ENCODE data around the gene AQP9. TPM values are rescaled to one million over a fixed set of nuclear protein-coding genes. Genes with fewer than 3 reads are reported as not detected.
"Not testable (repeated sequence)": the region's sequence is repeated elsewhere in the genome, so short reads cannot be mapped to it uniquely, and the experiment has no call there.

Gene AQP9
- total and polyA plus RNA-seq, 11 donors, result 0.11 to 17.7 (median 0.96) TPM

DNA sequence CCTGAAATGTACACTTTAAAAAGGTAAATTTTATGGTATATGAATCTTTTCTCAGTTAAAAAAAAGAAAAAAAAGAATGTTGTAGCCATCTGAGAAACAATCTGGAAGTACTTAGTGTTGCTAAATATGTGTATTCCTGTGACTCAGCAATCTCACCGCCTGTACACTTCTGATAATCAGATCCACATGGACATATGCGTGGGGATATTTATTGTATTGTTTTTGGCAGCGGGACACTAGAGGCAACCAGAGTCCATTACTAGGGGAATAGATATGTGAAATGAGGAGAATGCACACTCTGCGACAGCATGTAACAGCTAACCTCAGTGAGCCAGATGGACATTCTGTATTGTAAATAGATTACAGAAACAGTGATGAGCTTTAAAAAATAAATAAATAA is 65.4 kb downstream of the AQP9 start:
- Histone ChIP-seq H3K27ac (no peak overlapping the region), H3K9me3 (no peaks in the 10 kb centered on the region), H3K36me3 (no peaks in the 10 kb centered on the region), H3K4me3 (no peak overlapping the region), H3K4me1 (peaks cover 0 to 10% (median 0%) of the 10 kb centered on the region in 12 donors), H3K27me3 (no peaks in the 10 kb centered on the region)
- TF ChIP-seq POLR2A (IDR thresholded peaks at IDR 0.05), result no peak
- TF ChIP-seq, protein P1, sequence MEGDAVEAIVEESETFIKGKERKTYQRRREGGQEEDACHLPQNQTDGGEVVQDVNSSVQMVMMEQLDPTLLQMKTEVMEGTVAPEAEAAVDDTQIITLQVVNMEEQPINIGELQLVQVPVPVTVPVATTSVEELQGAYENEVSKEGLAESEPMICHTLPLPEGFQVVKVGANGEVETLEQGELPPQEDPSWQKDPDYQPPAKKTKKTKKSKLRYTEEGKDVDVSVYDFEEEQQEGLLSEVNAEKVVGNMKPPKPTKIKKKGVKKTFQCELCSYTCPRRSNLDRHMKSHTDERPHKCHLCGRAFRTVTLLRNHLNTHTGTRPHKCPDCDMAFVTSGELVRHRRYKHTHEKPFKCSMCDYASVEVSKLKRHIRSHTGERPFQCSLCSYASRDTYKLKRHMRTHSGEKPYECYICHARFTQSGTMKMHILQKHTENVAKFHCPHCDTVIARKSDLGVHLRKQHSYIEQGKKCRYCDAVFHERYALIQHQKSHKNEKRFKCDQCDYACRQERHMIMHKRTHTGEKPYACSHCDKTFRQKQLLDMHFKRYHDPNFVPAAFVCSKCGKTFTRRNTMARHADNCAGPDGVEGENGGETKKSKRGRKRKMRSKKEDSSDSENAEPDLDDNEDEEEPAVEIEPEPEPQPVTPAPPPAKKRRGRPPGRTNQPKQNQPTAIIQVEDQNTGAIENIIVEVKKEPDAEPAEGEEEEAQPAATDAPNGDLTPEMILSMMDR (IDR thresholded peaks at IDR 0.05), result no peak
- intact Hi-C loops (cut with DNase I), result no loop called here
- WGBS, 4 donors, result 44 to 52% (median 49%) methylated on average over 4 of the region's 4 CpGs
- ATAC-seq, result peak in 1 of 4 donors; percentile 64
- DNase-seq, result no peak

DNA sequence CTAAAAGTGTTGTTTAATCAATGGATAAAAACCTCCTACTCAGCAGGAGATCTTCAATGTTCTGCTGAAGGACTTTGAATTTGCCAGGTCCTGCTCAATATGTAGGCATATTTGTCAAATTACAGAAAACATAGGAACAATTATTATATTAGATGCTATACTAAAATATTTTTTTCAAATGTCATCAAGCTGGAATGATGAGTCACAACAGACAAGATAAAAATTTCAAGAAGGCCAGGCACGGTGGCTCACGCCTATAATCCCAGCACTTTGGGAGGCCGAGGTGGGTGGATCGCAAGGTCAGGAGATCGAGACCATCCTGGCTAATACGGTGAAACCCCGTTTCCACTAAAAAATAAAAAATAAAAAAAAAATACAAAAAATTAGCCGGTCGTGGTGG is 68.0 kb downstream of the AQP9 start:
- Histone ChIP-seq H3K27ac (no peak overlapping the region), H3K4me3 (no peak overlapping the region), H3K9me3 (no peaks in the 10 kb centered on the region), H3K4me1 (peaks cover 0 to 13% (median 0%) of the 10 kb centered on the region in 12 donors), H3K27me3 (no peaks in the 10 kb centered on the region), H3K36me3 (no peaks in the 10 kb centered on the region)
- TF ChIP-seq, protein P1 (IDR thresholded peaks at IDR 0.05), result no peak
- TF ChIP-seq POLR2A (IDR thresholded peaks at IDR 0.05), result no peak
- DNase-seq (no peak), ATAC-seq (no peak)
- intact Hi-C loops (cut with DNase I), result no loop called here
- 88 to 91% (median 91%) methylated on average over 9 of the region's 9 CpGs for WGBS, 4 donors

DNA sequence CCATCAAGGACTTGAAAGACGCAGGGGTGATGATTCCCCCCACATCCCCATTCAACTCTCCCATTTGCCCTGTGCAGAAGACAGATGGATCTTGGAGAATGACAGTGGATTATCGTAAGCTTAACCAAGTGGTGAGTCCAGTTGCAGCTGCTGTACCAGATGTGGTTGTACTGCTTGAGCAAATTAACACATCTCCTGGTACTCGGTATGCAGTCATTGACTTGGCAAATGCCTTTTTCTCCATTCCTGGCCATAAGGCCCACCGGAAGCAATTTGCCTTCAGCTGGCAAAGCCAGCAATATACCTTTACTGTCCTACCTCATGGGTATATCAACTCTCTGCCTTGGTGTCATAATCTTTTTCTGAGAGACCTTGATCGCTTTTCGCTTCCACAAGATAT is 70.0 kb downstream of the AQP9 start:
- H3K27ac ChIP-seq; DNase-seq; H3K36me3 ChIP-seq; ATAC-seq; H3K4me3 ChIP-seq; intact Hi-C loops (cut with DNase I); H3K9me3 ChIP-seq; H3K27me3 ChIP-seq: not testable (repeated sequence)
- H3K4me1 ChIP-seq, result peaks cover 0 to 19% (median 2%) of the 10 kb centered on the region in 12 donors
- 94 to 99% (median 97%) methylated on average over 6 of the region's 6 CpGs for WGBS, 4 donors

DNA sequence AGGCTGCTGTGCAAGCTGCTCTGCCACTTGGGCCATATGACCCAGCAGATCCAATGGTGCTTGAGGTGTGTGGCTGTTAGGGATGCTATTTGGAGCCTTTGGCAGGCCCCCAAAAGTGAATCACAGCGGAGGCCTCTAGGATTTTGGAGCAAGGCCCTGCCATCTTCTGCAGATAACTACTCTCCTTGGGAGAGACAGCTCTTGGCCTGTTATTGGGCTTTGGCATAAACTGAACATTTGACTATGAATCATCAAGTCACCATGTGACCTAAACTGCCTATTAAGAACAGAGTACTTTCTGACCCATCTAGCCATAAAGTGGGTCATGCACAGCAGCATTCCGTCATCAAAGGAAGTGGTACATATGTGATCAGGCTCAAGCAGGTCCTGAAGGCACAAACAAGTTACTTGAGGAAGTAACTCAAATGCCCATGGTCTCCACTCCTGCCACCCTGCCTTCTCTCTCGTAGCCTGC is 70.9 kb downstream of the AQP9 start:
- H3K36me3 ChIP-seq; H3K9me3 ChIP-seq; H3K27me3 ChIP-seq; intact Hi-C loops (cut with DNase I); H3K4me3 ChIP-seq: not testable (repeated sequence)
- ATAC-seq (peak in 2 of 4 donors; percentile 57 to 74), DNase-seq (peak in 4 of 5 donors; percentile 55 to 61 (median 57))
- H3K4me1 ChIP-seq, result peaks cover 0 to 18% (median 6%) of the 10 kb centered on the region in 12 donors
- WGBS, 4 donors, result 54 to 73% (median 69%) methylated on average over 2 to 3 of the region's 3 CpGs
- peak overlapping the region in 3 of 12 donors; percentile 30 to 61 (median 52) for H3K27ac ChIP-seq

DNA sequence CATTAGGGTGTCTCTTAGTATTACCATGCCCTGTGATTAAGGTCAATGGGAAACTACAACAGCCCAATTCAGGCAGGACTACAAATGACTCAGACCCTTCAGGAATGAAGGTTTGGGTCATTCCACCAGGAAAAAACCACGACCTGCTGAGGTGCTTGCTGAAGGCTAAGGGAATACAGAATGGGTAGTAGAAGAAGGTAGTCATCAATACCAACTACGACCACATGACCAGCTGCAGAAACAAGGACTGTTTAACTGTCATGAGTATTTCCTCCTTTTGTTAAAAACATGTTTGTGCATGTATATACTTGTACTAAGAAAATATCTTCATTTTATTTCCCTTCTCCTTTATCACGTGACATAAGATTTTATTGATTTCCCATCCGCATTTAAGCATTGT is 71.8 kb downstream of the AQP9 start:
- not testable (repeated sequence) for H3K27ac ChIP-seq
- WGBS, 4 donors, result 80 to 88% (median 85%) methylated on average over 4 of the region's 4 CpGs

More for the DNA sequence above, 71.8 kb downstream of the AQP9 start:
- H3K36me3 ChIP-seq; H3K9me3 ChIP-seq; H3K4me3 ChIP-seq; intact Hi-C loops (cut with DNase I); H3K27me3 ChIP-seq; ATAC-seq; DNase-seq: not testable (repeated sequence)
- H3K4me1 ChIP-seq, result peaks cover 0 to 20% (median 6%) of the 10 kb centered on the region in 12 donors
